CD14-positive monocyte (primary cell): ENCODE results near the gene RPA3. TPM values are rescaled to one million over a fixed set of nuclear protein-coding genes. Genes with fewer than 3 reads are reported as not detected.

ENCODE experiments used
- DNase-seq, 3 donors: peaks; one replicate each; pipeline ENCODE4 v3.0.0-alpha.2; 2011 to 2022
- H2AFZ ChIP-seq: 2 replicates; pipeline ENCODE4 v1.6.0; 2012; ENCODE audit warnings: mild to moderate bottlenecking, low read depth, low read length, inconsistent platforms; ENCODE audit not compliant: insufficient read depth, poor library complexity, severe bottlenecking
- H3K27ac ChIP-seq, 2 donors: 1 replicate in 1 of 2; 2 replicates in 1 of 2; pipeline ENCODE4 v1.5.1; 2012 to 2013; ENCODE audit warnings: low read length in 2 of 2, control low read depth in 1 of 2, inconsistent platforms in 1 of 2, low read depth in 1 of 2, mild to moderate bottlenecking in 1 of 2
- H3K27me3 ChIP-seq, 2 donors: one replicate each; pipeline versions ENCODE4 v1.6.0 to v1.6.1; 2011 to 2013; ENCODE audit warnings: low read length in 2 of 2; ENCODE audit not compliant: control insufficient read depth in 2 of 2, insufficient read depth in 2 of 2
- H3K36me3 ChIP-seq, 2 donors: replicated peaks in 1 of 2; 1 replicate in 1 of 2; 2 replicates in 1 of 2; pipeline versions ENCODE4 v1.5.1 to v1.6.1; 2012 to 2013; ENCODE audit warnings: low read length in 2 of 2, control low read depth in 1 of 2, inconsistent platforms in 1 of 2, mild to moderate bottlenecking in 1 of 2; ENCODE audit not compliant: insufficient read depth in 2 of 2, control insufficient read depth in 1 of 2
- H3K4me1 ChIP-seq, 2 donors: 1 replicate in 1 of 2; 2 replicates in 1 of 2; pipeline versions ENCODE4 v1.5.1 to v1.6.1; 2012 to 2013; ENCODE audit warnings: low read length in 2 of 2, control low read depth in 1 of 2, inconsistent platforms in 1 of 2, mild to moderate bottlenecking in 1 of 2, moderate library complexity in 1 of 2; ENCODE audit not compliant: insufficient read depth in 2 of 2, control insufficient read depth in 1 of 2
- H3K4me2 ChIP-seq: replicated peaks from 2 replicates; pipeline ENCODE3; 2012; ENCODE audit warnings: low read length, moderate library complexity, mild to moderate bottlenecking; ENCODE audit not compliant: poor library complexity, severe bottlenecking; ENCODE audit errors: extremely low read depth
- H3K4me3 ChIP-seq, 3 experiments: fragments of 200-600 bp in 1 of 3; sonication (generic) in 1 of 3; replicated peaks in 1 of 3; 1 replicate in 2 of 3; 2 replicates in 1 of 3; pipeline ENCODE4 v1.5.1; 2011 to 2013; ENCODE audit warnings: low read length in 3 of 3, mild to moderate bottlenecking in 3 of 3, control low read depth in 2 of 3, low read depth in 2 of 3, inconsistent platforms in 1 of 3, moderate library complexity in 1 of 3
- H3K79me2 ChIP-seq: 2 replicates; pipeline ENCODE4 v1.6.0; 2012; ENCODE audit warnings: mild to moderate bottlenecking, control low read depth, inconsistent platforms, low read length, moderate library complexity; ENCODE audit not compliant: insufficient read depth
- H3K9ac ChIP-seq: 2 replicates; pipeline ENCODE4 v1.6.0; 2017; ENCODE audit warnings: low read length, mild to moderate bottlenecking; ENCODE audit not compliant: insufficient read depth, poor library complexity, severe bottlenecking
- H3K9me3 ChIP-seq, 2 donors: replicated peaks in 1 of 2; 1 replicate in 1 of 2; 2 replicates in 1 of 2; pipeline versions ENCODE4 v1.5.1 to v1.6.1; 2012 to 2013; ENCODE audit warnings: low read length in 2 of 2, control low read depth in 1 of 2; ENCODE audit not compliant: control insufficient read depth in 1 of 2, insufficient read depth in 1 of 2
- H4K20me1 ChIP-seq: 2 replicates; pipeline ENCODE4 v1.6.0; 2012; ENCODE audit warnings: mild to moderate bottlenecking, low read length, control low read depth, moderate library complexity; ENCODE audit not compliant: insufficient read depth
- H3K27ac Mint-ChIP-seq, 7 donors: one replicate each; pipeline ENCODE4 v1.8.0; 2020; ENCODE audit warnings: mild to moderate bottlenecking in 7 of 7, mixed read lengths in 7 of 7, moderate library complexity in 6 of 7, inconsistent platforms in 2 of 7
- H3K27me3 Mint-ChIP-seq, 3 donors: one replicate each; pipeline ENCODE4 v1.8.0; 2021 to 2022; ENCODE audit warnings: low read depth in 3 of 3, mild to moderate bottlenecking in 3 of 3, mixed read lengths in 3 of 3, moderate library complexity in 3 of 3, inconsistent platforms in 1 of 3
- H3K36me3 Mint-ChIP-seq, 2 donors: one replicate each; pipeline ENCODE4 v1.8.0; 2020; ENCODE audit warnings: mixed read lengths in 2 of 2, inconsistent platforms in 1 of 2, mild to moderate bottlenecking in 1 of 2
- H3K4me1 Mint-ChIP-seq: one replicate; pipeline ENCODE4 v1.8.0; 2020; ENCODE audit warnings: mild to moderate bottlenecking, mixed read lengths
- H3K4me3 Mint-ChIP-seq, 2 donors: one replicate each; pipeline ENCODE4 v1.8.0; 2020; ENCODE audit warnings: mild to moderate bottlenecking in 2 of 2, mixed read lengths in 2 of 2, moderate library complexity in 1 of 2
- H3K9me3 Mint-ChIP-seq, 7 donors: one replicate each; pipeline ENCODE4 v1.8.0; 2020 to 2022; ENCODE audit warnings: mixed read lengths in 7 of 7, mild to moderate bottlenecking in 6 of 7, moderate library complexity in 6 of 7, inconsistent platforms in 2 of 7
- WGBS: methylation state at CpG from one replicate; pipeline ENCODE4 v1.1.5; 2013; ENCODE audit warnings: missing lambda C conversion rate; ENCODE audit not compliant: insufficient coverage; 5-methylcytosine and 5-hydroxymethylcytosine counted together
- intact Hi-C, 2 donors: fragments of 100-400 bp; cut with micrococcal nuclease; formaldehyde crosslinking; loops; one replicate each; pipeline versions ENCODE4 v1.15.0 to v1.15.1; 2023
- polyA plus RNA-seq, 3 donors: library from polyadenylated mRNA; depleted of rRNA in 1 of 3; unstranded in 2 of 3; stranded (reverse) in 1 of 3; fragments of 300-500 nt in 2 of 3; fragments of >200 nt in 1 of 3; fragmentation: Illumina TruSeq in 2 of 3; gene quantifications; 1 replicate in 2 of 3; 2 replicates in 1 of 3; pipeline ENCODE4 v1.2.3, GENCODE V29; 2012 to 2021
- TF ChIP-seq, protein P1 (sequence below): fragments of 200-600 bp; IDR thresholded peaks from one replicate; pipeline ENCODE4 v1.8.0; 2022; ENCODE audit warnings: antibody characterized with exemption, mild to moderate bottlenecking

RPA3 gene
- polyA plus RNA-seq, 3 donors = 6.2 to 50.5 (median 44.7) TPM

GRCh38 chr7:7732621-7733281 lies 14.3 kb upstream of the RPA3 start:
- H3K4me1 Mint-ChIP-seq = no peaks in the 10 kb centered on the region
- no peaks in the 10 kb centered on the region for H3K9me3 Mint-ChIP-seq
- WGBS = 100% methylated on average over 1 of the region's 4 CpGs
- Histone ChIP-seq H4K20me1 (no peaks in the 10 kb centered on the region), H3K9me3 (no peaks in the 10 kb centered on the region), H3K9ac (no peak overlapping the region), H3K4me2 (no peak overlapping the region), H3K4me1 (no peaks in the 10 kb centered on the region), H3K79me2 (no peaks in the 10 kb centered on the region), H3K27me3 (no peaks in the 10 kb centered on the region), H3K27ac (no peak overlapping the region), H2AFZ (no peak overlapping the region), H3K36me3 (no peaks in the 10 kb centered on the region), H3K4me3 (no peak overlapping the region)
- no peaks in the 10 kb centered on the region for H3K36me3 Mint-ChIP-seq
- no peak for DNase-seq
- intact Hi-C loops = no loop called here
- no peak overlapping the region for H3K4me3 Mint-ChIP-seq
- no peak overlapping the region for H3K27ac Mint-ChIP-seq
- TF ChIP-seq, protein P1, sequence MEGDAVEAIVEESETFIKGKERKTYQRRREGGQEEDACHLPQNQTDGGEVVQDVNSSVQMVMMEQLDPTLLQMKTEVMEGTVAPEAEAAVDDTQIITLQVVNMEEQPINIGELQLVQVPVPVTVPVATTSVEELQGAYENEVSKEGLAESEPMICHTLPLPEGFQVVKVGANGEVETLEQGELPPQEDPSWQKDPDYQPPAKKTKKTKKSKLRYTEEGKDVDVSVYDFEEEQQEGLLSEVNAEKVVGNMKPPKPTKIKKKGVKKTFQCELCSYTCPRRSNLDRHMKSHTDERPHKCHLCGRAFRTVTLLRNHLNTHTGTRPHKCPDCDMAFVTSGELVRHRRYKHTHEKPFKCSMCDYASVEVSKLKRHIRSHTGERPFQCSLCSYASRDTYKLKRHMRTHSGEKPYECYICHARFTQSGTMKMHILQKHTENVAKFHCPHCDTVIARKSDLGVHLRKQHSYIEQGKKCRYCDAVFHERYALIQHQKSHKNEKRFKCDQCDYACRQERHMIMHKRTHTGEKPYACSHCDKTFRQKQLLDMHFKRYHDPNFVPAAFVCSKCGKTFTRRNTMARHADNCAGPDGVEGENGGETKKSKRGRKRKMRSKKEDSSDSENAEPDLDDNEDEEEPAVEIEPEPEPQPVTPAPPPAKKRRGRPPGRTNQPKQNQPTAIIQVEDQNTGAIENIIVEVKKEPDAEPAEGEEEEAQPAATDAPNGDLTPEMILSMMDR = no peak
- no peaks in the 10 kb centered on the region for H3K27me3 Mint-ChIP-seq

- no peaks in the 10 kb centered on the region for H3K4me1 ChIP-seq
- no peaks in the 10 kb centered on the region for H3K36me3 ChIP-seq
- Mint-ChIP-seq H3K36me3 (no peaks in the 10 kb centered on the region), H3K4me1 (peaks cover 2% of the 10 kb centered on the region), H3K27ac (no peak overlapping the region), H3K9me3 (peaks cover 0 to 2% (median 0%) of the 10 kb centered on the region in 7 donors), H3K27me3 (no peaks in the 10 kb centered on the region), H3K4me3 (no peak overlapping the region)
- H3K27ac ChIP-seq = no peak overlapping the region
- H4K20me1 ChIP-seq = no peaks in the 10 kb centered on the region
- no peaks in the 10 kb centered on the region for H3K79me2 ChIP-seq
- TF ChIP-seq, protein P1 = no peak
- H3K9me3 ChIP-seq = no peaks in the 10 kb centered on the region
- H3K9ac ChIP-seq = no peak overlapping the region
- no peak for DNase-seq
- no peak overlapping the region for H3K4me3 ChIP-seq
- H3K27me3 ChIP-seq = no peaks in the 10 kb centered on the region
- no peak overlapping the region for H3K4me2 ChIP-seq
- intact Hi-C loops = no loop called here
- H2AFZ ChIP-seq = no peak overlapping the region
These were observed 13.3 kb upstream of the RPA3 start for GRCh38 chr7:7731732-7732131.
